ENCODE results near the gene BTNL8. TPM values are rescaled to one million over a fixed set of nuclear protein-coding genes. Genes with fewer than 3 reads are reported as not detected.

BTNL8 gene
- total RNA-seq, 4 donors from 2014 or later: 2.9 TPM; not detected in 3

GRCh38 chr5:180959661-180960060, 60.7 kb downstream of the BTNL8 start:
- TF ChIP-seq POLR2A (IDR thresholded peaks at IDR 0.05): no peak
- TF ChIP-seq CTCF (IDR thresholded peaks at IDR 0.05): no peak
- Histone ChIP-seq H3K9me3 (no peaks in the 10 kb centered on the region), H3K36me3 (no peaks in the 10 kb centered on the region), H3K27me3 (no peaks in the 10 kb centered on the region), H3K4me1 (no peaks in the 10 kb centered on the region), H3K4me3 (no peak overlapping the region), H3K27ac (no peak overlapping the region)
- DNase-seq: no peak
- intact Hi-C loops (cut with DNase I; ENCODE audit: low total_unique reads): no loop called here

GRCh38 chr5:180960209-180960608, 61.2 kb downstream of the BTNL8 start:
- DNase-seq: no peak
- no peak overlapping the region for H3K27ac ChIP-seq
- H3K27me3 ChIP-seq: no peaks in the 10 kb centered on the region
- no peaks in the 10 kb centered on the region for H3K36me3 ChIP-seq
- no peak for TF ChIP-seq POLR2A (IDR thresholded peaks at IDR 0.05)
- TF ChIP-seq CTCF (IDR thresholded peaks at IDR 0.05): no peak
- intact Hi-C loops (cut with DNase I; ENCODE audit: low total_unique reads): no loop called here
- no peaks in the 10 kb centered on the region for H3K4me1 ChIP-seq
- no peaks in the 10 kb centered on the region for H3K9me3 ChIP-seq
- no peak overlapping the region for H3K4me3 ChIP-seq

- H3K9me3 ChIP-seq: no peaks in the 10 kb centered on the region
- no peak for DNase-seq
- intact Hi-C loops (cut with DNase I; ENCODE audit: low total_unique reads): no loop called here
- H3K4me1 ChIP-seq: no peaks in the 10 kb centered on the region
- no peak overlapping the region for H3K27ac ChIP-seq
- no peaks in the 10 kb centered on the region for H3K27me3 ChIP-seq
- H3K4me3 ChIP-seq: no peak overlapping the region
- TF ChIP-seq CTCF (IDR thresholded peaks at IDR 0.05): no peak
- no peak for TF ChIP-seq POLR2A (IDR thresholded peaks at IDR 0.05)
- H3K36me3 ChIP-seq: no peaks in the 10 kb centered on the region
Observed at GRCh38 chr5:180969406-180969805, 70.4 kb downstream of the BTNL8 start.

- H3K9me3 ChIP-seq: no peaks in the 10 kb centered on the region
- H3K4me1 ChIP-seq: no peaks in the 10 kb centered on the region
- no peak for DNase-seq
- no peak overlapping the region for H3K27ac ChIP-seq
- TF ChIP-seq CTCF (IDR thresholded peaks at IDR 0.05) (no peak), POLR2A (IDR thresholded peaks at IDR 0.05) (no peak)
- intact Hi-C loops (cut with DNase I; ENCODE audit: low total_unique reads): no loop called here
- no peaks in the 10 kb centered on the region for H3K27me3 ChIP-seq
- no peak overlapping the region for H3K4me3 ChIP-seq
- H3K36me3 ChIP-seq: no peaks in the 10 kb centered on the region
Observed at GRCh38 chr5:180970336-180970735, 71.4 kb downstream of the BTNL8 start.

GRCh38 chr5:180970875-180971274, 71.9 kb downstream of the BTNL8 start:
- Histone ChIP-seq H3K27me3 (no peaks in the 10 kb centered on the region), H3K4me3 (no peak overlapping the region), H3K27ac (no peak overlapping the region), H3K36me3 (no peaks in the 10 kb centered on the region), H3K4me1 (no peaks in the 10 kb centered on the region), H3K9me3 (no peaks in the 10 kb centered on the region)
- no peak for DNase-seq
- TF ChIP-seq POLR2A (IDR thresholded peaks at IDR 0.05) (no peak), CTCF (IDR thresholded peaks at IDR 0.05) (no peak)
- intact Hi-C loops (cut with DNase I; ENCODE audit: low total_unique reads): no loop called here
